ENCODE measurements around the gene MEF2D. TPM values are rescaled to one million over a fixed set of nuclear protein-coding genes. Genes with fewer than 3 reads are reported as not detected.

Gene MEF2D
- total RNA-seq, 2 donors from 2014 or later: 142 to 157 TPM

GRCh38 chr1:156533568-156534220 lies 33.1 kb upstream of the MEF2D start:
- Mint-ChIP-seq H3K27me3 (peaks cover 5% of the 10 kb centered on the region), H3K4me1 (peaks cover 5% of the 10 kb centered on the region), H3K36me3 (ENCODE audit: low read depth) (no peaks in the 10 kb centered on the region), H3K27ac (no peak overlapping the region), H3K4me3 (no peak overlapping the region)
- ATAC-seq: no peak
- no peaks in the 10 kb centered on the region for H3K9me3 ChIP-seq (ENCODE audit: control insufficient read depth, low read length, poor library complexity, severe bottlenecking)
- DNase-seq: no peak

GRCh38 chr1:156532374-156532773 lies 31.8 kb upstream of the MEF2D start:
- DNase-seq (no peak), ATAC-seq (no peak)
- H3K4me3 Mint-ChIP-seq: no peak overlapping the region
- H3K27me3 Mint-ChIP-seq: peaks cover 5% of the 10 kb centered on the region
- no peaks in the 10 kb centered on the region for H3K36me3 Mint-ChIP-seq (ENCODE audit: low read depth)
- H3K27ac Mint-ChIP-seq: no peak overlapping the region
- peaks cover 11% of the 10 kb centered on the region for H3K4me1 Mint-ChIP-seq
- no peaks in the 10 kb centered on the region for H3K9me3 ChIP-seq (ENCODE audit: control insufficient read depth, low read length, poor library complexity, severe bottlenecking)

GRCh38 chr1:156530006-156530405 lies 29.4 kb upstream of the MEF2D start:
- Mint-ChIP-seq H3K27me3 (peaks cover 9% of the 10 kb centered on the region), H3K4me3 (no peak overlapping the region), H3K36me3 (ENCODE audit: low read depth) (no peaks in the 10 kb centered on the region), H3K4me1 (peaks cover 22% of the 10 kb centered on the region), H3K27ac (no peak overlapping the region)
- ATAC-seq (no peak), DNase-seq (no peak)
- no peaks in the 10 kb centered on the region for H3K9me3 ChIP-seq (ENCODE audit: control insufficient read depth, low read length, poor library complexity, severe bottlenecking)

GRCh38 chr1:156528875-156529425 lies 28.4 kb upstream of the MEF2D start:
- no peaks in the 10 kb centered on the region for H3K9me3 ChIP-seq (ENCODE audit: control insufficient read depth, low read length, poor library complexity, severe bottlenecking)
- DNase-seq: no peak
- Mint-ChIP-seq H3K4me1 (peaks cover 29% of the 10 kb centered on the region), H3K4me3 (no peak overlapping the region), H3K36me3 (ENCODE audit: low read depth) (no peaks in the 10 kb centered on the region), H3K27me3 (peaks cover 5% of the 10 kb centered on the region), H3K27ac (peak overlapping the region; percentile 67)
- no peak for ATAC-seq

GRCh38 chr1:156528231-156528630 lies 27.7 kb upstream of the MEF2D start:
- Mint-ChIP-seq H3K27ac (peak overlapping the region; percentile 67), H3K4me3 (no peak overlapping the region), H3K27me3 (peaks cover 5% of the 10 kb centered on the region), H3K4me1 (peaks cover 30% of the 10 kb centered on the region), H3K36me3 (ENCODE audit: low read depth) (no peaks in the 10 kb centered on the region)
- H3K9me3 ChIP-seq (ENCODE audit: control insufficient read depth, low read length, poor library complexity, severe bottlenecking): no peaks in the 10 kb centered on the region
- no peak for ATAC-seq
- DNase-seq: no peak

GRCh38 chr1:156527584-156527983 lies 27.0 kb upstream of the MEF2D start:
- H3K9me3 ChIP-seq (ENCODE audit: control insufficient read depth, low read length, poor library complexity, severe bottlenecking): no peaks in the 10 kb centered on the region
- Mint-ChIP-seq H3K4me3 (no peak overlapping the region), H3K36me3 (ENCODE audit: low read depth) (no peaks in the 10 kb centered on the region), H3K27me3 (peaks cover 5% of the 10 kb centered on the region), H3K27ac (peak overlapping the region; percentile 67), H3K4me1 (peaks cover 30% of the 10 kb centered on the region)
- DNase-seq (no peak), ATAC-seq (no peak)

GRCh38 chr1:156525856-156526489 lies 25.4 kb upstream of the MEF2D start:
- ATAC-seq: no peak
- Mint-ChIP-seq H3K4me3 (no peak overlapping the region), H3K27ac (peak overlapping the region; percentile 67)

GRCh38 chr1:156525071-156525501 lies 24.5 kb upstream of the MEF2D start:
- DNase-seq: no peak
- no peaks in the 10 kb centered on the region for H3K36me3 Mint-ChIP-seq (ENCODE audit: low read depth)
- H3K27ac Mint-ChIP-seq: peak overlapping the region; percentile 65
- ATAC-seq: peak; percentile 8
- H3K4me3 Mint-ChIP-seq: peak overlapping the region; percentile 16
- peaks cover 30% of the 10 kb centered on the region for H3K4me1 Mint-ChIP-seq
- H3K9me3 ChIP-seq (ENCODE audit: control insufficient read depth, low read length, poor library complexity, severe bottlenecking): no peaks in the 10 kb centered on the region
- H3K27me3 Mint-ChIP-seq: peaks cover 5% of the 10 kb centered on the region

More at GRCh38 chr1:156525856-156526489, 25.4 kb upstream of the MEF2D start:
- no peak for DNase-seq
- Mint-ChIP-seq H3K4me1 (peaks cover 30% of the 10 kb centered on the region), H3K27me3 (peaks cover 5% of the 10 kb centered on the region), H3K36me3 (ENCODE audit: low read depth) (no peaks in the 10 kb centered on the region)
- no peaks in the 10 kb centered on the region for H3K9me3 ChIP-seq (ENCODE audit: control insufficient read depth, low read length, poor library complexity, severe bottlenecking)

- Mint-ChIP-seq H3K36me3 (ENCODE audit: low read depth) (no peaks in the 10 kb centered on the region), H3K4me3 (peak overlapping the region; percentile 16), H3K27me3 (peaks cover 5% of the 10 kb centered on the region), H3K4me1 (peaks cover 30% of the 10 kb centered on the region), H3K27ac (peak overlapping the region; percentile 65)
- no peak for DNase-seq
- peak; percentile 54 for ATAC-seq
- no peaks in the 10 kb centered on the region for H3K9me3 ChIP-seq (ENCODE audit: control insufficient read depth, low read length, poor library complexity, severe bottlenecking)
Observed at GRCh38 chr1:156524481-156524869, 23.9 kb upstream of the MEF2D start.

- no peaks in the 10 kb centered on the region for H3K9me3 ChIP-seq (ENCODE audit: control insufficient read depth, low read length, poor library complexity, severe bottlenecking)
- peak overlapping the region; percentile 65 for H3K27ac Mint-ChIP-seq
- no peak overlapping the region for H3K4me3 Mint-ChIP-seq
- ATAC-seq (no peak), DNase-seq (no peak)
- H3K4me1 Mint-ChIP-seq: peaks cover 30% of the 10 kb centered on the region
- H3K36me3 Mint-ChIP-seq (ENCODE audit: low read depth): no peaks in the 10 kb centered on the region
- H3K27me3 Mint-ChIP-seq: peaks cover 5% of the 10 kb centered on the region
Observed at GRCh38 chr1:156523801-156524480, 23.4 kb upstream of the MEF2D start.

GRCh38 chr1:156522443-156522970 lies 21.9 kb upstream of the MEF2D start:
- Mint-ChIP-seq H3K4me1 (peaks cover 25% of the 10 kb centered on the region), H3K27ac (no peak overlapping the region), H3K4me3 (no peak overlapping the region), H3K27me3 (peaks cover 5% of the 10 kb centered on the region), H3K36me3 (ENCODE audit: low read depth) (no peaks in the 10 kb centered on the region)
- DNase-seq (no peak), ATAC-seq (no peak)
- no peaks in the 10 kb centered on the region for H3K9me3 ChIP-seq (ENCODE audit: control insufficient read depth, low read length, poor library complexity, severe bottlenecking)

GRCh38 chr1:156517748-156518147 lies 17.2 kb upstream of the MEF2D start:
- Mint-ChIP-seq H3K27ac (no peak overlapping the region), H3K27me3 (no peaks in the 10 kb centered on the region), H3K36me3 (ENCODE audit: low read depth) (no peaks in the 10 kb centered on the region), H3K4me1 (peaks cover 3% of the 10 kb centered on the region), H3K4me3 (no peak overlapping the region)
- no peaks in the 10 kb centered on the region for H3K9me3 ChIP-seq (ENCODE audit: control insufficient read depth, low read length, poor library complexity, severe bottlenecking)
- no peak for ATAC-seq
- no peak for DNase-seq

GRCh38 chr1:156516821-156517220 lies 16.2 kb upstream of the MEF2D start:
- peaks cover 8% of the 10 kb centered on the region for H3K4me1 Mint-ChIP-seq
- no peaks in the 10 kb centered on the region for H3K36me3 Mint-ChIP-seq (ENCODE audit: low read depth)
- no peak for DNase-seq
- no peak for ATAC-seq
- no peak overlapping the region for H3K4me3 Mint-ChIP-seq
- H3K27me3 Mint-ChIP-seq: no peaks in the 10 kb centered on the region
- no peak overlapping the region for H3K27ac Mint-ChIP-seq
- no peaks in the 10 kb centered on the region for H3K9me3 ChIP-seq (ENCODE audit: control insufficient read depth, low read length, poor library complexity, severe bottlenecking)

All from T-helper 17 cell (primary cell).